Esophagus squamous epithelium (tissue), 5 donors: Measurements from ENCODE around the gene C3AR1. TPM values are rescaled to one million over a fixed set of nuclear protein-coding genes. Genes with fewer than 3 reads are reported as not detected.

Experiments
- DNase-seq: peaks from one replicate; lab custom pipeline; 2025; lab: John Stamatoyannopoulos, UW
- H3K27ac ChIP-seq, 4 donors: fragments of 200-600 bp; sonication (generic); one replicate each; pipeline ENCODE4 v1.5.1; 2016 to 2019; ENCODE audit warnings: mild to moderate bottlenecking in 1 of 4
- H3K27me3 ChIP-seq, 4 donors: fragments of 200-600 bp; sonication (generic); 1 replicate in 3 of 4; 2 replicates in 1 of 4; pipeline versions ENCODE4 v1.5.1 to v1.6.0; 2017 to 2021; ENCODE audit warnings: antibody characterized with exemption in 1 of 4
- H3K36me3 ChIP-seq, 3 donors: fragments of 200-600 bp; sonication (generic); one replicate each; pipeline ENCODE4 v1.5.1; 2016 to 2019
- H3K4me1 ChIP-seq, 3 donors: fragments of 200-600 bp; sonication (generic); one replicate each; pipeline ENCODE4 v1.5.1; 2017 to 2019
- H3K4me3 ChIP-seq, 4 donors: fragments of 200-600 bp; sonication (generic); 1 replicate in 3 of 4; 2 replicates in 1 of 4; pipeline ENCODE4 v1.5.1; 2016 to 2019; ENCODE audit warnings: mild to moderate bottlenecking in 2 of 4, moderate library complexity in 1 of 4
- H3K9me3 ChIP-seq, 3 donors: fragments of 200-600 bp; sonication (generic); one replicate each; pipeline ENCODE4 v1.5.1; 2016 to 2019
- POLR2A ChIP-seq, 4 donors: fragments of 450-650 bp; IDR thresholded peaks; one replicate each; pipeline ENCODE4 v1.6.1; 2017; ENCODE audit warnings: antibody characterized with exemption in 4 of 4, mild to moderate bottlenecking in 4 of 4, moderate library complexity in 3 of 4
- WGBS, 2 donors: methylation state at CpG; one replicate each; pipeline ENCODE4 v1.1.5; 2018; 5-methylcytosine and 5-hydroxymethylcytosine counted together
- intact Hi-C: fragments of 100-400 bp; cut with DNase I; formaldehyde crosslinking; loops from one replicate; pipeline ENCODE4 v1.15.0; 2022
- total RNA-seq, 4 donors: library from RNA; depleted of rRNA; stranded (reverse); fragments of >200 nt; gene quantifications; one replicate each; pipeline ENCODE4 v1.1.0, GENCODE V29; 2016
- TF ChIP-seq, protein P1 (sequence below), 6 experiments: fragments of 450-650 bp in 4 of 6; fragments of 200-600 bp in 2 of 6; sonication (generic) in 2 of 6; IDR thresholded peaks; one replicate each; pipeline ENCODE4 v1.5.1; 2016 to 2019; ENCODE audit warnings: antibody characterized with exemption in 6 of 6, mild to moderate bottlenecking in 4 of 6, moderate library complexity in 4 of 6
- donor health status: DM: yes; HTN: yes; CAD: no.

Gene C3AR1
- total RNA-seq, 4 donors from 2014 or later = 0.15 to 9.5 (median 4.7) TPM

DNA sequence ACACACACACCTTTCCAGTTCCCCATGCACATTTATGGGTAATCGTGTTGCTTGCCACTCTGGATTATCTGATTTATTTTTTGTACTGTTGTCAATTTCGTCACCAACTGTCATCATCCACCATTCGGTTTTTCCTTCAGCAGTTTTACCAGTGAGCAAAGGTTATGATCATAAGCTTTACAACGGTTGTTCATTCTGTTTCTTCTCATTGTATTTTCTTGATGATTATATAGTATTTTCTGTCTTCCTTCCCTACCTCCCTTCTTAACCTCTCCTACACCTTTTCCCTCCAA, 16.6 kb upstream of the C3AR1 start:
- TF ChIP-seq, protein P1, sequence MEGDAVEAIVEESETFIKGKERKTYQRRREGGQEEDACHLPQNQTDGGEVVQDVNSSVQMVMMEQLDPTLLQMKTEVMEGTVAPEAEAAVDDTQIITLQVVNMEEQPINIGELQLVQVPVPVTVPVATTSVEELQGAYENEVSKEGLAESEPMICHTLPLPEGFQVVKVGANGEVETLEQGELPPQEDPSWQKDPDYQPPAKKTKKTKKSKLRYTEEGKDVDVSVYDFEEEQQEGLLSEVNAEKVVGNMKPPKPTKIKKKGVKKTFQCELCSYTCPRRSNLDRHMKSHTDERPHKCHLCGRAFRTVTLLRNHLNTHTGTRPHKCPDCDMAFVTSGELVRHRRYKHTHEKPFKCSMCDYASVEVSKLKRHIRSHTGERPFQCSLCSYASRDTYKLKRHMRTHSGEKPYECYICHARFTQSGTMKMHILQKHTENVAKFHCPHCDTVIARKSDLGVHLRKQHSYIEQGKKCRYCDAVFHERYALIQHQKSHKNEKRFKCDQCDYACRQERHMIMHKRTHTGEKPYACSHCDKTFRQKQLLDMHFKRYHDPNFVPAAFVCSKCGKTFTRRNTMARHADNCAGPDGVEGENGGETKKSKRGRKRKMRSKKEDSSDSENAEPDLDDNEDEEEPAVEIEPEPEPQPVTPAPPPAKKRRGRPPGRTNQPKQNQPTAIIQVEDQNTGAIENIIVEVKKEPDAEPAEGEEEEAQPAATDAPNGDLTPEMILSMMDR (IDR thresholded peaks at IDR 0.05) = no peak
- no peak for TF ChIP-seq POLR2A (IDR thresholded peaks at IDR 0.05)
- H3K9me3 ChIP-seq = no peaks in the 10 kb centered on the region
- peak overlapping the region; percentile 55 to 93 (median 78) for H3K4me3 ChIP-seq
- no peaks in the 10 kb centered on the region for H3K27me3 ChIP-seq
- no peak for DNase-seq
- intact Hi-C loops = no loop called here
- H3K36me3 ChIP-seq = peaks cover 0 to 11% (median 0%) of the 10 kb centered on the region in 3 donors
- peak overlapping the region; percentile 92 to 98 (median 96) for H3K27ac ChIP-seq
- 0 to 4% methylated on average over 4 of the region's 4 CpGs for WGBS, 2 donors
- peaks cover 0 to 51% (median 19%) of the 10 kb centered on the region in 3 donors for H3K4me1 ChIP-seq

DNA sequence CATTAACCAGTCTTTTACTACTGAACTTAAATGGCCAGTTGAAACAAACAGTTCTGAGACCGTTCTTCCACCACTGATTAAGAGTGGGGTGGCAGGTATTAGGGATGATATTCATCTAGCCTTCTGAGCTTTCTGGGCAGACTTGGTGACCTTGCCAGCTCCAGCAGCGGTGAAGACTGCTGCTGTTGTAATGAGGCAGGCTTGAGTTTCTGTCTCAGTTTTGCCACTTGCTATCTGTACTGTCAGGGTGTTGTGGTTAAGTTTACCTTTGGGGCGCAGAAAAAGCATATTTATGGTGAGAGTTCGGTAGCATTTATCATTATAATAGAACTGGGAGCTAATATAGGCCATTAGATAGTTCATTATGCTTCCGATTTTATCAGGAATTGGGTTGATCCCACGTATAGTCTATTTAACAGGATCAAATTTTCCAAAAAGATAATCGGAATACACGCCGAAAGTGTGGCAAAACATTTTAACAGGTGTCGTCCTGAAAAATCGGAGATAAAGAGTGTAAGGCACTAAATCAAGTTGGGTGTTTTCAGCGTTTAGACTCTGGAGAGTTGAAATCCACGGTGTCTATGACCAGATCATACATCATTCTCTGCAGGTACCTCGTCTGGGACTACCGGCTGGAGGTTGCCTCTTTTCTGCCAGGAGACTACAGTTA, 15.2 kb upstream of the C3AR1 start:
- 1 to 2% methylated on average over 15 of the region's 15 CpGs for WGBS, 2 donors
- Histone ChIP-seq H3K27ac (peak overlapping the region; percentile 92 to 98 (median 96)), H3K27me3 (no peaks in the 10 kb centered on the region), H3K36me3 (peaks cover 0 to 8% (median 0%) of the 10 kb centered on the region in 3 donors), H3K9me3 (no peaks in the 10 kb centered on the region), H3K4me1 (peaks cover 0 to 53% (median 19%) of the 10 kb centered on the region in 3 donors), H3K4me3 (peak overlapping the region; percentile 55 to 93 (median 78))
- intact Hi-C loops = no loop called here
- TF ChIP-seq, protein P1 (IDR thresholded peaks at IDR 0.05) = no peak
- no peak for TF ChIP-seq POLR2A (IDR thresholded peaks at IDR 0.05)
- DNase-seq = no peak

DNA sequence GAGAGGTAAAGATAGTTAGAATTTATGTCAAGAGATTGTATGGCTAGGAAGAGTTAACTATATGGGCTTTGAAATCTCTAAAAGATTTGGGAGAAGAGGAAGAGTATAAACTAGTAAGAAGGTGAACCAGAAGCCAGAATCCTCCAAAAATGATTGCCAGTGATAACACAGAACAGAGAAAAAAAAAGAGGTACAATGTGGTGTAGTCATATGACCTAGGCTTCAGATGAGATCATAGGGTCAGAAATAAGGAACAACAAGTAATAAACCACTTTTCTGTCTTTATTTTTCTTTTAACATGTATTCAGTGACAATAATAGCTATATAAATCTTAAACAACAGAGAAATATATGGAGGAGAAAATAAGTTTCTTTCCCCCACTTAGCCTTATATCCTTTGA, 14.0 kb upstream of the C3AR1 start:
- H3K4me3 ChIP-seq = no peak overlapping the region
- H3K27ac ChIP-seq = no peak overlapping the region
- H3K4me1 ChIP-seq = peaks cover 0 to 50% (median 19%) of the 10 kb centered on the region in 3 donors
- H3K27me3 ChIP-seq = peaks cover 0 to 2% (median 0%) of the 10 kb centered on the region in 4 donors
- H3K36me3 ChIP-seq = no peaks in the 10 kb centered on the region
- intact Hi-C loops = no loop called here
- DNase-seq = no peak
- no peak for TF ChIP-seq POLR2A (IDR thresholded peaks at IDR 0.05)
- TF ChIP-seq, protein P1 (IDR thresholded peaks at IDR 0.05) = no peak
- no peaks in the 10 kb centered on the region for H3K9me3 ChIP-seq

DNA sequence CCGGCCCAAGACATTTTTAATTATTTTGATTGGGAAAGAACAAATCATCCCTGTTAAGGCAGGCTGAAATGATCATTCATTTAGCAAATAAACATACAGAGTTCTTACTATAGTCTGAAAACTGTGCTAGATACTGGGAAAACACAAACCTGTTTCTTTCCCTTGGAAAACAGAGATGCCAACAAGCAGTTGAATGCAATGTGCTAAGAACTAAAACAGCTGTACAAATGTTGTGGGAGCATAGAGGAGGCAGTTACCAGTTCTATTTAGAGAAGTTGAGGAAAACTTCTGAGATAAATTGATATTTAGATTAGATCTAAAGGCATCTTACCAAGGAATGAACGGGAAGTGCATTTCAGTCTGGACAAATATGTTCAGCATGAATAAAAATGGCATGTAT, 12.8 kb upstream of the C3AR1 start:
- intact Hi-C loops = no loop called here
- Histone ChIP-seq H3K27me3 (peaks cover 0 to 5% (median 0%) of the 10 kb centered on the region in 4 donors), H3K27ac (no peak overlapping the region), H3K4me3 (no peak overlapping the region), H3K4me1 (peaks cover 0 to 38% (median 17%) of the 10 kb centered on the region in 3 donors), H3K36me3 (no peaks in the 10 kb centered on the region), H3K9me3 (no peaks in the 10 kb centered on the region)
- TF ChIP-seq POLR2A (IDR thresholded peaks at IDR 0.05) = no peak
- TF ChIP-seq, protein P1 (IDR thresholded peaks at IDR 0.05) = no peak
- no peak for DNase-seq
- 52 to 87% methylated on average over 2 of the region's 2 CpGs for WGBS, 2 donors

DNA sequence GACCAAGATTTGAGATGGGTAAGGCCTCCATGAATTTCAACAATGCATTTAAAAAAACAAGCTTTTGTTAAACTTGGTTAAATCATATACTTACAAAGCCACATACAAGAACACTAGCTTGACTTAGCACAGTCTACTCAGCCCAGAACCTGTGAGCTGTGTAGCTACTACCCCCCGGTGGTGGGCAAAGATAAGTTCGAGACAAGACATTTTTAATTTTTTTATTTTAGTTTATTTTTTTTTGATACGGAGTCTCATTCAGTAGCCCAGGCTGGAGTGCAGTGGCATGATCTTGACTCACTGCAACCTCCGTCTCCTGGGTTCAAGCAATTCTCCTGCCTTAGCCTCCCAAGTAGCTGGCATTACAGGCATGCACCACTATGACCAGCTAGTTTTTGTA, 12.2 kb upstream of the C3AR1 start:
- Histone ChIP-seq H3K27ac (no peak overlapping the region), H3K9me3 (no peaks in the 10 kb centered on the region), H3K27me3 (peaks cover 0 to 5% (median 0%) of the 10 kb centered on the region in 4 donors), H3K4me1 (peaks cover 0 to 32% (median 12%) of the 10 kb centered on the region in 3 donors), H3K4me3 (no peak overlapping the region), H3K36me3 (no peaks in the 10 kb centered on the region)
- no peak for DNase-seq
- intact Hi-C loops = no loop called here
- TF ChIP-seq POLR2A (IDR thresholded peaks at IDR 0.05) = no peak
- TF ChIP-seq, protein P1 (IDR thresholded peaks at IDR 0.05) = peak in 4 of 6 experiments; percentile 16 to 43 (median 25)
- WGBS, 2 donors = 31 to 32% methylated on average over 4 of the region's 4 CpGs
